ENCODE results near the gene TFAP2A.

The TFAP2A gene

GRCh38 chr6:10425975-10426780, 11.3 kb upstream of the TFAP2A start:
- DNase-seq (ENCODE audit: low spot score), result no peak

GRCh38 chr6:10425176-10425974, 10.5 kb upstream of the TFAP2A start:
- DNase-seq (ENCODE audit: low spot score), result no peak

GRCh38 chr6:10424040-10424439, 9.2 kb upstream of the TFAP2A start:
- peak; percentile 34 for DNase-seq (ENCODE audit: low spot score)

- no peak for DNase-seq (ENCODE audit: low spot score)
These were observed 7.8 kb upstream of the TFAP2A start for GRCh38 chr6:10422737-10423034.

- DNase-seq (ENCODE audit: low spot score), result no peak
These were observed 7.3 kb upstream of the TFAP2A start for GRCh38 chr6:10421921-10422736.

GRCh38 chr6:10421158-10421920, 6.5 kb upstream of the TFAP2A start:
- no peak for DNase-seq (ENCODE audit: low spot score)

GRCh38 chr6:10420546-10421157, 5.8 kb upstream of the TFAP2A start:
- DNase-seq (ENCODE audit: low spot score), result no peak

- no peak for DNase-seq (ENCODE audit: low spot score)
These were observed 5.1 kb upstream of the TFAP2A start for GRCh38 chr6:10419749-10420545.

- DNase-seq (ENCODE audit: low spot score), result no peak
These were observed 4.2 kb upstream of the TFAP2A start for GRCh38 chr6:10418862-10419748.

GRCh38 chr6:10418361-10418861, 3.5 kb upstream of the TFAP2A start:
- DNase-seq (ENCODE audit: low spot score), result no peak

GRCh38 chr6:10417681-10418104, 2.8 kb upstream of the TFAP2A start:
- DNase-seq (ENCODE audit: low spot score), result no peak

GRCh38 chr6:10416863-10417641, 2.2 kb upstream of the TFAP2A start:
- no peak for DNase-seq (ENCODE audit: low spot score)

GRCh38 chr6:10416516-10416862, 1.6 kb upstream of the TFAP2A start:
- no peak for DNase-seq (ENCODE audit: low spot score)

GRCh38 chr6:10415617-10416480, 975 bp upstream of the TFAP2A start:
- DNase-seq (ENCODE audit: low spot score), result no peak

GRCh38 chr6:10413850-10414738, 780 bp downstream of the TFAP2A start:
- no peak for DNase-seq (ENCODE audit: low spot score)

- no peak for DNase-seq (ENCODE audit: low spot score)
These were observed 1.5 kb downstream of the TFAP2A start for GRCh38 chr6:10413262-10413849.
